ENCODE results near the gene KLHL22. TPM values are rescaled to one million over a fixed set of nuclear protein-coding genes. Genes with fewer than 3 reads are reported as not detected.

Gene KLHL22
- total RNA-seq, 4 donors from 2014 or later = 12.3 to 29.7 (median 18.3) TPM

GRCh38 chr22:20495861-20496681 is 476 bp upstream of the KLHL22 start:
- H3K27ac ChIP-seq = peak overlapping the region; percentile 89
- DNase-seq (ENCODE audit: low spot score in 2 of 2) = peak; percentile 92 to 95
- WGBS = under 1% methylated on average over 36 of the region's 54 CpGs
- peaks cover 26% of the 10 kb centered on the region for H3K4me1 ChIP-seq
- H3K36me3 ChIP-seq = peaks cover 6% of the 10 kb centered on the region
- no peaks in the 10 kb centered on the region for H3K27me3 ChIP-seq
- no peaks in the 10 kb centered on the region for H3K9me3 ChIP-seq
- H3K4me3 ChIP-seq = peak overlapping the region; percentile 71
- TF ChIP-seq POLR2AphosphoS5 (IDR thresholded peaks at IDR 0.05) (peak in 2 of 3 donors; percentile 26 to 66), CTCF (IDR thresholded peaks at IDR 0.05) (peak; percentile 72 to 80), POLR2A (IDR thresholded peaks at IDR 0.05) (peak in 1 of 2 donors; percentile 53), EP300 (IDR thresholded peaks at IDR 0.05) (no peak)

- 98% methylated on average over 2 of the region's 2 CpGs for WGBS
- TF ChIP-seq POLR2AphosphoS5 (IDR thresholded peaks at IDR 0.05) = no peak
- TF ChIP-seq POLR2A (IDR thresholded peaks at IDR 0.05) = no peak
- TF ChIP-seq CTCF (IDR thresholded peaks at IDR 0.05) = no peak
Measured at GRCh38 chr22:20491346-20491745, 4.2 kb downstream of the KLHL22 start.

GRCh38 chr22:20490941-20491307 is 4.7 kb downstream of the KLHL22 start:
- 100% methylated on average over 1 of the region's 1 CpG for whole genome bisulfite sequencing
- no peaks in the 10 kb centered on the region for H3K27me3 ChIP-seq
- TF ChIP-seq EP300 (IDR thresholded peaks at IDR 0.05) (no peak), CTCF (IDR thresholded peaks at IDR 0.05) (no peak), POLR2A (IDR thresholded peaks at IDR 0.05) (no peak), POLR2AphosphoS5 (IDR thresholded peaks at IDR 0.05) (no peak)
- H3K9me3 ChIP-seq = no peaks in the 10 kb centered on the region
- peaks cover 19% of the 10 kb centered on the region for H3K4me1 ChIP-seq
- H3K36me3 ChIP-seq = peaks cover 10% of the 10 kb centered on the region
- no peak overlapping the region for H3K27ac ChIP-seq
- DNase-seq (ENCODE audit: low spot score in 2 of 2) = no peak
- no peak overlapping the region for H3K4me3 ChIP-seq

More at GRCh38 chr22:20491346-20491745, 4.2 kb downstream of the KLHL22 start:
- Histone ChIP-seq H3K9me3 (no peaks in the 10 kb centered on the region), H3K27ac (no peak overlapping the region), H3K36me3 (peaks cover 10% of the 10 kb centered on the region), H3K27me3 (no peaks in the 10 kb centered on the region), H3K4me3 (no peak overlapping the region), H3K4me1 (peaks cover 19% of the 10 kb centered on the region)
- no peak for DNase-seq (ENCODE audit: low spot score in 2 of 2)

- Histone ChIP-seq H3K27me3 (no peaks in the 10 kb centered on the region), H3K36me3 (peaks cover 10% of the 10 kb centered on the region), H3K4me1 (peaks cover 19% of the 10 kb centered on the region), H3K27ac (no peak overlapping the region), H3K9me3 (no peaks in the 10 kb centered on the region), H3K4me3 (no peak overlapping the region)
- 90% methylated on average over 6 of the region's 6 CpGs for WGBS
- TF ChIP-seq POLR2AphosphoS5 (IDR thresholded peaks at IDR 0.05) (no peak), EP300 (IDR thresholded peaks at IDR 0.05) (no peak), POLR2A (IDR thresholded peaks at IDR 0.05) (no peak), CTCF (IDR thresholded peaks at IDR 0.05) (no peak)
- DNase-seq (ENCODE audit: low spot score in 2 of 2) = no peak
Measured at GRCh38 chr22:20490183-20490940, 5.2 kb downstream of the KLHL22 start.

- H3K36me3 ChIP-seq = peaks cover 10% of the 10 kb centered on the region
- H3K4me3 ChIP-seq = no peak overlapping the region
- 83% methylated on average over 11 of the region's 11 CpGs for WGBS
- TF ChIP-seq POLR2AphosphoS5 (IDR thresholded peaks at IDR 0.05) = no peak
- no peak for TF ChIP-seq CTCF (IDR thresholded peaks at IDR 0.05)
- TF ChIP-seq POLR2A (IDR thresholded peaks at IDR 0.05) = no peak
- no peak for TF ChIP-seq EP300 (IDR thresholded peaks at IDR 0.05)
- no peaks in the 10 kb centered on the region for H3K9me3 ChIP-seq
- no peaks in the 10 kb centered on the region for H3K27me3 ChIP-seq
- peaks cover 6% of the 10 kb centered on the region for H3K4me1 ChIP-seq
- H3K27ac ChIP-seq = no peak overlapping the region
- DNase-seq (ENCODE audit: low spot score in 2 of 2) = no peak
Measured at GRCh38 chr22:20488946-20489345, 6.6 kb downstream of the KLHL22 start.
